ENCODE results near the gene IL4.

Gene IL4

GRCh38 chr5:132704875-132705274 lies 31.1 kb downstream of the IL4 start:
- DNase-seq, result no peak

GRCh38 chr5:132708645-132709044 lies 34.9 kb downstream of the IL4 start:
- DNase-seq, result no peak

- peak in 1 of 2 experiments; percentile 0 for DNase-seq
Measured at GRCh38 chr5:132714456-132715307, 40.9 kb downstream of the IL4 start.

- DNase-seq, result no peak
Measured at GRCh38 chr5:132718544-132719312, 44.9 kb downstream of the IL4 start.

GRCh38 chr5:132725745-132726144 lies 52.0 kb downstream of the IL4 start:
- DNase-seq, result no peak

- no peak for DNase-seq
Measured at GRCh38 chr5:132729896-132730295, 56.1 kb downstream of the IL4 start.

All from NCI-H524 (cell line).